ENCODE measurements around the gene SLC19A3.
"Not testable (repeated sequence)": the region's sequence is repeated elsewhere in the genome, so short reads cannot be mapped to it uniquely, and the experiment has no call there.

SLC19A3 gene

DNA sequence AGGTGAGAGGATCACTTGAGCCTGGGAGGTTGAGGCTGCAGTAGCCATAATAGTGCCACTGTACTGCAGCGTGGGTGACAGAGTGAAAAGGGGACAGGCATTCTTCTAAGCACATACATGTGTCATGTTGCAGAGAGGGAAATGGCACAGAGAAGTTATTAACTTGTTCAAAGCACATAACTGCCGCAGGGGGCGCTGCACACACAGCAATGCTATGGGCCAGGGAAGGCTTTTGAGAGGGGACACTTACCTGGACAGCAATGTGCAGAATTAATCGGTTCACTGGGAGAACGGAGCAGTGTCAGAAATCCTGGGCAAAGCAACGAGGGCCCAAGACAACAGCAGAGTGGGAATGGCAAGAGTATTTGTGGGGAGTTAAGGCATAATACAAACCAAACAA, 30.3 kb upstream of the SLC19A3 start (continued):
- TF ChIP-seq ZNF335 (tag by site-specific recombination; conservative IDR thresholded peaks at IDR 0.05) (no peak), ZNF548 (tag by site-specific recombination; IDR thresholded peaks at IDR 0.05) (no peak), YY2 (tag by site-specific recombination; IDR thresholded peaks at IDR 0.05) (no peak), SCRT2 (tag by site-specific recombination; IDR thresholded peaks at IDR 0.05) (no peak), ZNF121 (tag by site-specific recombination; IDR thresholded peaks at IDR 0.05) (no peak), ZNF623 (tag by site-specific recombination; IDR thresholded peaks at IDR 0.05) (no peak)
- TF ChIP-seq, protein P1, sequence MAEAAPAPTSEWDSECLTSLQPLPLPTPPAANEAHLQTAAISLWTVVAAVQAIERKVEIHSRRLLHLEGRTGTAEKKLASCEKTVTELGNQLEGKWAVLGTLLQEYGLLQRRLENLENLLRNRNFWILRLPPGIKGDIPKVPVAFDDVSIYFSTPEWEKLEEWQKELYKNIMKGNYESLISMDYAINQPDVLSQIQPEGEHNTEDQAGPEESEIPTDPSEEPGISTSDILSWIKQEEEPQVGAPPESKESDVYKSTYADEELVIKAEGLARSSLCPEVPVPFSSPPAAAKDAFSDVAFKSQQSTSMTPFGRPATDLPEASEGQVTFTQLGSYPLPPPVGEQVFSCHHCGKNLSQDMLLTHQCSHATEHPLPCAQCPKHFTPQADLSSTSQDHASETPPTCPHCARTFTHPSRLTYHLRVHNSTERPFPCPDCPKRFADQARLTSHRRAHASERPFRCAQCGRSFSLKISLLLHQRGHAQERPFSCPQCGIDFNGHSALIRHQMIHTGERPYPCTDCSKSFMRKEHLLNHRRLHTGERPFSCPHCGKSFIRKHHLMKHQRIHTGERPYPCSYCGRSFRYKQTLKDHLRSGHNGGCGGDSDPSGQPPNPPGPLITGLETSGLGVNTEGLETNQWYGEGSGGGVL (tag by site-specific recombination; IDR thresholded peaks at IDR 0.05): no peak
- TF ChIP-seq, protein P2, sequence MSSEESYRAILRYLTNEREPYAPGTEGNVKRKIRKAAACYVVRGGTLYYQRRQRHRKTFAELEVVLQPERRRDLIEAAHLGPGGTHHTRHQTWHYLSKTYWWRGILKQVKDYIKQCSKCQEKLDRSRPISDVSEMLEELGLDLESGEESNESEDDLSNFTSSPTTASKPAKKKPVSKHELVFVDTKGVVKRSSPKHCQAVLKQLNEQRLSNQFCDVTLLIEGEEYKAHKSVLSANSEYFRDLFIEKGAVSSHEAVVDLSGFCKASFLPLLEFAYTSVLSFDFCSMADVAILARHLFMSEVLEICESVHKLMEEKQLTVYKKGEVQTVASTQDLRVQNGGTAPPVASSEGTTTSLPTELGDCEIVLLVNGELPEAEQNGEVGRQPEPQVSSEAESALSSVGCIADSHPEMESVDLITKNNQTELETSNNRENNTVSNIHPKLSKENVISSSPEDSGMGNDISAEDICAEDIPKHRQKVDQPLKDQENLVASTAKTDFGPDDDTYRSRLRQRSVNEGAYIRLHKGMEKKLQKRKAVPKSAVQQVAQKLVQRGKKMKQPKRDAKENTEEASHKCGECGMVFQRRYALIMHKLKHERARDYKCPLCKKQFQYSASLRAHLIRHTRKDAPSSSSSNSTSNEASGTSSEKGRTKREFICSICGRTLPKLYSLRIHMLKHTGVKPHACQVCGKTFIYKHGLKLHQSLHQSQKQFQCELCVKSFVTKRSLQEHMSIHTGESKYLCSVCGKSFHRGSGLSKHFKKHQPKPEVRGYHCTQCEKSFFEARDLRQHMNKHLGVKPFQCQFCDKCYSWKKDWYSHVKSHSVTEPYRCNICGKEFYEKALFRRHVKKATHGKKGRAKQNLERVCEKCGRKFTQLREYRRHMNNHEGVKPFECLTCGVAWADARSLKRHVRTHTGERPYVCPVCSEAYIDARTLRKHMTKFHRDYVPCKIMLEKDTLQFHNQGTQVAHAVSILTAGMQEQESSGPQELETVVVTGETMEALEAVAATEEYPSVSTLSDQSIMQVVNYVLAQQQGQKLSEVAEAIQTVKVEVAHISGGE (tag by site-specific recombination; conservative IDR thresholded peaks at IDR 0.05; ENCODE audit: low read depth): no peak

DNA sequence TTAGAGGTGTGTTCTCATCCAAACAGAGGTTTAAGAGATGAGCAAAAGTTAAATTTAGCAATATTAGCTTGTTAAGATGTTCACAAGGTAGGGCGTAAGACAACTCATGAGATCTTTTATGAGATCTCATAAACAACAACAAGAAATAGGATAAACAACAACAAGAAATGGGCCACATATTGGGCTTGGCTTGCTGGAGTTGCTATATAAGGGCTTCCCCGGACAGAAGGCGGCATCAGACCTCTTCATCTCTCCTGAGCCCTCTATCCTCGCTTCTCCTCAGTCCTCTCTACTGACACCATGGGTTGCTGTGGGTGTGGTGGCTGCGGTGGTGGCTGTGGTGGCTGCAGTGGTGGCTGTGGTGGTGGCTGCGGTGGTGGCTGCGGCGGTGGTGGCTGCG, 27.8 kb upstream of the SLC19A3 start, which contains the start of gene SCYGR8:
Gene SCYGR8 (plus strand): TSS at position 301 of the 400 bp plus-strand sequence. CDS start 0 bp downstream, at position 301.
- POLR2A ChIA-PET: no interaction called here
- Histone ChIP-seq H3K4me1 (ENCODE audit: control insufficient read depth, insufficient read depth, low read length) (no peaks in the 10 kb centered on the region), H3K4me3 (ENCODE audit: low read depth, low read length) (no peak within 1 kb of the TSS), H3K9me3 (ENCODE audit: control insufficient read depth, insufficient read depth, low read depth, low read length) (no peaks in the 10 kb centered on the region), H3K36me3 (ENCODE audit: control insufficient read depth in 2 of 2, insufficient read depth in 1 of 2, low read length in 2 of 2) (no peaks in the 10 kb centered on the region), H3K27ac (ENCODE audit: extremely low read depth, low read depth, low read length) (no peak within 1 kb of the TSS)
- TF ChIP-seq ZNF830 (tag by site-specific recombination; IDR thresholded peaks at IDR 0.05; ENCODE audit: low read depth): no peak
- no peak for TF ChIP-seq ZNF335 (tag by site-specific recombination; conservative IDR thresholded peaks at IDR 0.05)
- TF ChIP-seq ZBTB17 (tag by site-specific recombination; IDR thresholded peaks at IDR 0.05): no peak
- TF ChIP-seq ZNF433 (tag by site-specific recombination; IDR thresholded peaks at IDR 0.05; ENCODE audit: low read depth): no peak
- no peak for TF ChIP-seq GLI2 (tag by site-specific recombination; IDR thresholded peaks at IDR 0.05; ENCODE audit: borderline replicate concordance, low read depth)
- TF ChIP-seq KLF10 (tag by site-specific recombination; IDR thresholded peaks at IDR 0.05): no peak
- TF ChIP-seq ZSCAN16 (tag by site-specific recombination; IDR thresholded peaks at IDR 0.05): no peak
- TF ChIP-seq ZNF16 (tag by site-specific recombination; IDR thresholded peaks at IDR 0.05; ENCODE audit: low read depth): no peak
- no peak for TF ChIP-seq ZNF664 (tag by site-specific recombination; IDR thresholded peaks at IDR 0.05)
- no peak for TF ChIP-seq ZNF157 (tag by site-specific recombination; IDR thresholded peaks at IDR 0.05)
- TF ChIP-seq ZNF19 (tag by site-specific recombination; IDR thresholded peaks at IDR 0.05; ENCODE audit: low read depth): no peak
- CTCF ChIA-PET: interaction anchor here (0.8 kb wide), 1 partner anchor 20 kb away, joined by 3 read pairs; no protein-coding TSS in a partner anchor

DNA sequence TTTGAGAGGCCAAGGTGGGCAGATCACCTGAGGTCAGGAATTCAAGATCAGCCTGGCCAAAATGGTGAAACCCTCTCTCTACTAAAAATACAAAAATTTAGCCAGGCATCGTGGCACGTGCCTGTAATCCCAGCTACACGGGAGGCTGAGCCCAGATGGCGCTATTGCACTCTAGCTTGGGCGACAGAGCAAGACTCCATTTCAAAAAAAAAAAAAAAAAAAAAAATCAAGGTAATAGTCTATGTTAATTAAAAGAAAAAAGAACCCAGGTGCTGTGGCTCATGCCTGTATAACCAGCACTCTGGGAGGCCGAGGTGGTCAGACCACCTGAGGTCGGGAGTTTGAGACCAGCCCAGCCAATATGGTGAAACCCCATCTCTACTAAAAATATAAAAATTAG, 22.9 kb upstream of the SLC19A3 start:
- H3K36me3 ChIP-seq (ENCODE audit: control insufficient read depth in 2 of 2, insufficient read depth in 1 of 2, low read length in 2 of 2); H3K4me1 ChIP-seq (ENCODE audit: control insufficient read depth, insufficient read depth, low read length); H3K9me3 ChIP-seq (ENCODE audit: control insufficient read depth, insufficient read depth, low read depth, low read length); H3K27ac ChIP-seq (ENCODE audit: extremely low read depth, low read depth, low read length); H3K4me3 ChIP-seq (ENCODE audit: low read depth, low read length): not testable (repeated sequence)
- POLR2A ChIA-PET: interaction anchor here (0.6 kb wide), 2 partner anchors 13 to 88 kb away, joined by 3 to 4 read pairs; no protein-coding TSS in a partner anchor
- CTCF ChIA-PET: interaction anchor here (0.6 to 0.7 kb wide), 5 partner anchors 9 to 721 kb away, joined by 3 to 7 read pairs (median 4); no protein-coding TSS in a partner anchor
